ENCODE data around the gene PLA2G4E. TPM values are rescaled to one million over a fixed set of nuclear protein-coding genes. Genes with fewer than 3 reads are reported as not detected.

Gene PLA2G4E
- total RNA-seq, 1 experiment from 2014 or later = not detected

- Histone ChIP-seq H4K20me1 (ENCODE audit: low read length) (no peaks in the 10 kb centered on the region), H3K36me3 (ENCODE audit: low read depth, low read length) (no peaks in the 10 kb centered on the region), H3K9ac (ENCODE audit: low read length) (no peak overlapping the region), H3K27me3 (ENCODE audit: low read length) (no peaks in the 10 kb centered on the region), H3K27ac (ENCODE audit: low read length) (no peak overlapping the region), H3K4me2 (ENCODE audit: low read length) (no peak overlapping the region), H3K9me2 (replicated peaks; ENCODE audit: low read length) (no peaks in the 10 kb centered on the region), H3F3A (ENCODE audit: low read length, unreplicated experiment) (no peaks in the 10 kb centered on the region), H3K79me2 (ENCODE audit: low read length) (no peaks in the 10 kb centered on the region), H3K4me3 (ENCODE audit: low read length) (no peak overlapping the region), H3K4me1 (ENCODE audit: insufficient read depth, low read length) (peaks cover 10% of the 10 kb centered on the region; the same call in 1 of the 2 replicates), H3K9me3 (ENCODE audit: low read length) (no peaks in the 10 kb centered on the region), H2AFZ (ENCODE audit: low read length) (no peak overlapping the region)
- ChIA-PET POLR2A (ENCODE audit: unreplicated experiment) (no interaction called here), CTCF (no interaction called here)
- TF ChIP-seq EZH2phosphoT487 (IDR thresholded peaks at IDR 0.05; ENCODE audit: borderline replicate concordance, low read length) (no peak), EZH2 (IDR thresholded peaks at IDR 0.05; ENCODE audit: low read length, unreplicated experiment) (no peak), CTCF (conservative IDR thresholded peaks at IDR 0.05; ENCODE audit: low read depth, low read length) (no peak)
- ATAC-seq = no peak
- no TSS peak for BruUV-seq (replicated peaks)
- intact Hi-C loops (cut with micrococcal nuclease) = no loop called here
- DNase-seq = no peak
Measured at GRCh38 chr15:41985236-41986160, 35.3 kb downstream of the PLA2G4E start.

- H3K79me2 ChIP-seq (ENCODE audit: low read length) = no peaks in the 10 kb centered on the region
- no peaks in the 10 kb centered on the region for H3K9me2 ChIP-seq (replicated peaks; ENCODE audit: low read length)
- peaks cover 15% of the 10 kb centered on the region; the same call in 1 of the 2 replicates for H3K4me1 ChIP-seq (ENCODE audit: insufficient read depth, low read length)
- H2AFZ ChIP-seq (ENCODE audit: low read length) = no peak overlapping the region
- H3K4me2 ChIP-seq (ENCODE audit: low read length) = no peak overlapping the region
- no TSS peak for BruUV-seq (replicated peaks)
- no peaks in the 10 kb centered on the region for H3K36me3 ChIP-seq (ENCODE audit: low read depth, low read length)
- no peak overlapping the region for H3K4me3 ChIP-seq (ENCODE audit: low read length)
- intact Hi-C loops (cut with micrococcal nuclease) = no loop called here
- H3K27ac ChIP-seq (ENCODE audit: low read length) = no peak overlapping the region
- DNase-seq (no peak), ATAC-seq (no peak)
- no peak for TF ChIP-seq EZH2 (IDR thresholded peaks at IDR 0.05; ENCODE audit: low read length, unreplicated experiment)
- no peak for TF ChIP-seq CTCF (conservative IDR thresholded peaks at IDR 0.05; ENCODE audit: low read depth, low read length)
- no peak for TF ChIP-seq EZH2phosphoT487 (IDR thresholded peaks at IDR 0.05; ENCODE audit: borderline replicate concordance, low read length)
- no peak overlapping the region for H3K9ac ChIP-seq (ENCODE audit: low read length)
- no peaks in the 10 kb centered on the region for H4K20me1 ChIP-seq (ENCODE audit: low read length)
- CTCF ChIA-PET = no interaction called here
- H3K9me3 ChIP-seq (ENCODE audit: low read length) = no peaks in the 10 kb centered on the region
- H3K27me3 ChIP-seq (ENCODE audit: low read length) = no peaks in the 10 kb centered on the region
- no peaks in the 10 kb centered on the region for H3F3A ChIP-seq (ENCODE audit: low read length, unreplicated experiment)
- POLR2A ChIA-PET (ENCODE audit: unreplicated experiment) = no interaction called here
Measured at GRCh38 chr15:41984622-41985021, 36.2 kb downstream of the PLA2G4E start.
